OCI-M2 (cell line): ENCODE results near the gene SLC6A4.
"Not testable (repeated sequence)": the region's sequence is repeated elsewhere in the genome, so short reads cannot be mapped to it uniquely, and the experiment has no call there.

Experiments used
- DNase-seq: peaks from one replicate; lab custom pipeline; 2025; ENCODE audit not compliant: unreplicated experiment; lab: John Stamatoyannopoulos, UW

Gene SLC6A4

GRCh38 chr17:30220414-30220813, 15.1 kb downstream of the SLC6A4 start:
- no peak for DNase-seq

GRCh38 chr17:30219833-30220232, 15.7 kb downstream of the SLC6A4 start:
- DNase-seq: no peak

- DNase-seq: no peak
These were observed 16.2 kb downstream of the SLC6A4 start for GRCh38 chr17:30219315-30219714.

- DNase-seq: no peak
These were observed 16.7 kb downstream of the SLC6A4 start for GRCh38 chr17:30218799-30219198.

- no peak for DNase-seq
These were observed 17.7 kb downstream of the SLC6A4 start for GRCh38 chr17:30217746-30218245.

- DNase-seq: no peak
These were observed 18.4 kb downstream of the SLC6A4 start for GRCh38 chr17:30217054-30217453.

- no peak for DNase-seq
These were observed 22.7 kb downstream of the SLC6A4 start for GRCh38 chr17:30212750-30213149.

- no peak for DNase-seq
These were observed 24.1 kb downstream of the SLC6A4 start for GRCh38 chr17:30211371-30211770.

GRCh38 chr17:30210901-30211300, 24.6 kb downstream of the SLC6A4 start:
- DNase-seq: no peak

- DNase-seq: no peak
These were observed 25.1 kb downstream of the SLC6A4 start for GRCh38 chr17:30210366-30210765.

GRCh38 chr17:30209930-30210329, 25.6 kb downstream of the SLC6A4 start:
- no peak for DNase-seq

- DNase-seq: no peak
These were observed 27.3 kb downstream of the SLC6A4 start for GRCh38 chr17:30208214-30208613.

GRCh38 chr17:30207655-30208054, 27.8 kb downstream of the SLC6A4 start:
- DNase-seq: no peak

- DNase-seq: no peak
These were observed 32.0 kb downstream of the SLC6A4 start for GRCh38 chr17:30203471-30203981.

GRCh38 chr17:30200656-30201055, 34.8 kb downstream of the SLC6A4 start:
- not testable (repeated sequence) for DNase-seq

GRCh38 chr17:30200106-30200505, 35.4 kb downstream of the SLC6A4 start:
- no peak for DNase-seq

GRCh38 chr17:30199600-30199999, 35.9 kb downstream of the SLC6A4 start:
- DNase-seq: no peak

- DNase-seq: no peak
These were observed 38.1 kb downstream of the SLC6A4 start for GRCh38 chr17:30197416-30197815.

- no peak for DNase-seq
These were observed 39.0 kb downstream of the SLC6A4 start for GRCh38 chr17:30196504-30196903.

GRCh38 chr17:30191072-30191471, 44.4 kb downstream of the SLC6A4 start:
- no peak for DNase-seq

- no peak for DNase-seq
These were observed 47.1 kb downstream of the SLC6A4 start for GRCh38 chr17:30188211-30188939.

- no peak for DNase-seq
These were observed 47.9 kb downstream of the SLC6A4 start for GRCh38 chr17:30187573-30187972.

GRCh38 chr17:30186761-30187160, 48.7 kb downstream of the SLC6A4 start:
- no peak for DNase-seq
